ENCODE measurements around the gene PIP5KL1.

GRCh38 chr9:127959398-127959797 is 28.8 kb upstream of the PIP5KL1 start:
- TF ChIP-seq GATA2 (IDR thresholded peaks at IDR 0.05; ENCODE audit: insufficient read depth, insufficient read length, low read depth, low read length), result no peak
- TF ChIP-seq, protein P1, sequence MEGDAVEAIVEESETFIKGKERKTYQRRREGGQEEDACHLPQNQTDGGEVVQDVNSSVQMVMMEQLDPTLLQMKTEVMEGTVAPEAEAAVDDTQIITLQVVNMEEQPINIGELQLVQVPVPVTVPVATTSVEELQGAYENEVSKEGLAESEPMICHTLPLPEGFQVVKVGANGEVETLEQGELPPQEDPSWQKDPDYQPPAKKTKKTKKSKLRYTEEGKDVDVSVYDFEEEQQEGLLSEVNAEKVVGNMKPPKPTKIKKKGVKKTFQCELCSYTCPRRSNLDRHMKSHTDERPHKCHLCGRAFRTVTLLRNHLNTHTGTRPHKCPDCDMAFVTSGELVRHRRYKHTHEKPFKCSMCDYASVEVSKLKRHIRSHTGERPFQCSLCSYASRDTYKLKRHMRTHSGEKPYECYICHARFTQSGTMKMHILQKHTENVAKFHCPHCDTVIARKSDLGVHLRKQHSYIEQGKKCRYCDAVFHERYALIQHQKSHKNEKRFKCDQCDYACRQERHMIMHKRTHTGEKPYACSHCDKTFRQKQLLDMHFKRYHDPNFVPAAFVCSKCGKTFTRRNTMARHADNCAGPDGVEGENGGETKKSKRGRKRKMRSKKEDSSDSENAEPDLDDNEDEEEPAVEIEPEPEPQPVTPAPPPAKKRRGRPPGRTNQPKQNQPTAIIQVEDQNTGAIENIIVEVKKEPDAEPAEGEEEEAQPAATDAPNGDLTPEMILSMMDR (IDR thresholded peaks at IDR 0.05; ENCODE audit: extremely low read depth in 1 of 2, insufficient read depth in 1 of 2, low read depth in 1 of 2, low read length in 2 of 2), result no peak
- TF ChIP-seq POLR2A (IDR thresholded peaks at IDR 0.05; ENCODE audit: low read depth, low read length), result no peak
- no peak for TF ChIP-seq FOS (IDR thresholded peaks at IDR 0.05; ENCODE audit: borderline replicate concordance, insufficient read depth, low read length)
- no peak for TF ChIP-seq JUN (IDR thresholded peaks at IDR 0.05; ENCODE audit: borderline replicate concordance, insufficient read depth, insufficient read length, low read depth)
- no peak for TF ChIP-seq POLR2AphosphoS5 (IDR thresholded peaks at IDR 0.05; ENCODE audit: insufficient read depth, low read depth, low read length)

Data from endothelial cell of umbilical vein (primary cell).